Forelimb muscle (tissue), 1 donor: Measurements from ENCODE around the gene BRINP1. TPM values are rescaled to one million over a fixed set of nuclear protein-coding genes. Genes with fewer than 3 reads are reported as not detected.
A peak's percentile ranks its signal among the peaks of the same experiment; 100 is the strongest.

ENCODE experiments used
- DNase-seq: peaks from one replicate; pipeline ENCODE4 v3.0.0-alpha.2; 2013; ENCODE audit warnings: low read depth
- polyA plus RNA-seq: library from polyadenylated mRNA; unstranded; fragments of 120-200 nt; gene quantifications from one replicate; pipeline ENCODE4 v1.2.1, GENCODE V29; 2013; ENCODE audit not compliant: insufficient read length

The BRINP1 gene
- polyA plus RNA-seq, 1 donor, result 0.11 TPM

- DNase-seq, result no peak
Measured at GRCh38 chr9:119282476-119283077, 86.7 kb downstream of the BRINP1 start.

DNA sequence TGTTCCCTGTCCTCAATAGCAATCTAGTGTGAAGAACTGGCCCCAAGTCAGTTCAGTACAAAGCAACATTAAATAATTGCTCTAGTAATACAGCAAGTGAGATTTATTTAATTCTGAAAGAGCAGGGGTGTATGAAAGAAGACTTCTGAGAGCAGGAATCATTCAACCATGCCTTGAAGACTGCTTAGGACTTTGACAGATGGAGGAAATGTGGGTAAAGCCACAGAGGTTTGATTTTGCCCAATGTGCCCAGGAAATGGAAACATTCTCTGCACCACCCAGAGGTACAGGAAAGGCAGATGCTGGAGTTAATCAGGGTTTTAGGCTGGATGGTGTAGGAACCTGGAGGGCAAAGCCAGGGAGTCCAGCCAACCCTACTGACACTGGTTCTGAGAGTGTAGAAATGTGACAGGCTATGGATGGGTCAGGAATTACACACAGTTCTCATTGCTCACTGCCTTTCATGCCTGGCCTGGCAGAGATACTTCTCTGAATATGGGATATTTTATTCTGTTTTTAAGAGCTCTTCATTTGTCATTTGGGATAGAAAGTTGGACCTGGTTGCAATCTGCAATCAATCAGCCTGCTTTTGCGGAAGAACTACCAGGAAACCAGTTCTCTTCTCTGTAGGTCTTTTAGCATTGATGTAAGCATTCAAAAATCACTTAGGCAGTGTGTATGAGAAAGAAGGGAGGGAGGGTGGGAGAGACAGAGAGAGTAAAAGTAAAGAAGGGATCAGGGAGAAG lies 88.3 kb downstream of the BRINP1 start:
- no peak for DNase-seq

- no peak for DNase-seq
Measured at GRCh38 chr9:119278171-119278570, 91.1 kb downstream of the BRINP1 start.

GRCh38 chr9:119273984-119274665 lies 95.1 kb downstream of the BRINP1 start:
- DNase-seq, result no peak

GRCh38 chr9:119273325-119273904 lies 95.8 kb downstream of the BRINP1 start:
- DNase-seq, result no peak

DNA sequence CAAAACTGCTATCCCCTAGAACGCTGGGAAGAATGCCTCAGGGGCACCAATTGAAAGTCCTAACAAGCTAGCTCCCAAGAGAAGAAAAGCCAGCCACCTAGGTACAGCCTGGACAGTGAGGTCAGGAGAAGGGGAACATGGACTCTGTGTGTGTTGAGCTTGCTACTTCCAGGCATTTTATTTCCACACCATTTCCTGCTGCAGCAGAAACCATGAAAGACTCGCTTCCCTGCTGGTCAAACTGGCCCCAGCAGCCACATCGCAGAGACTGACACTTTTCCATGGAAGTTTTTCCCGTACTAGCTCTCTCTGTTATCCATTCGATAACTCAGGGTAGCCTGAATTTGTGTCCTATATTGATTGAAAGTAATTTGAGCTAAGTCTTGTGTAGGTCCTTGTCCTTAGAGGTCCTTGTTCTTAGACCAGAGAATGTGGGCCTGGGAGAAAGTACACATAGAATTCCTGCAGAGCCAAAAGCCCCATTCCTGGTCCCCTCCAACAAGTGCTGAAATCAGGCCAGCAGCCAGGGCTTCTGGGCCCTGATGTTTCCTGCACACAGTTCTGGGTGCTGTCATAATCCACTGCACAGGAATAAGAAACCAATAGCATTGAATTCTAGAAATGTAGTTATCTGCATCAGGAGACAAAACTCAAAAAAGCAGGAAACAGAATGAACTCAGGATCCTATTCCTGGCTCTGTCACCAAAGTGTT lies 96.6 kb downstream of the BRINP1 start:
- no peak for DNase-seq

GRCh38 chr9:119268985-119269384 lies 100.2 kb downstream of the BRINP1 start:
- no peak for DNase-seq

DNA sequence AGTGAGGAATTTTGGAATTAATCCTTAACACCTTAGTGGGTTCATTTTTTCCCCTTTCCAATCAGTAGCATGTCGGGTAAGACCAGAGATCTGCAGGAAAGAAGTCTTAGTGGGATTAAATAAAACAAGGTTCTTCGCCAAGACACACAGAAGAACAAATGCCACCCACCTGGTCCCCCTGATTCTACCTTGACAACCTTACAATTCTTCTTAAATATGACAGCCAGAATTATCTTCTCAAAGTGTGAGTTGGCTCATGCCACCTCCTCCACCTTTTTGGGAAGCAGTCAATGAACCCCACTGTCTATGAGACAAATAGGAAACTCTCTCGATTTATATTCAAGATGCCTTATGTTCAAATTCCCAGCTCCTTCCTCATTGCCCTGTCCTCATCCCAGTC lies 105.1 kb downstream of the BRINP1 start:
- no peak for DNase-seq

- DNase-seq, result no peak
Measured at GRCh38 chr9:119257592-119257991, 111.6 kb downstream of the BRINP1 start.

DNA sequence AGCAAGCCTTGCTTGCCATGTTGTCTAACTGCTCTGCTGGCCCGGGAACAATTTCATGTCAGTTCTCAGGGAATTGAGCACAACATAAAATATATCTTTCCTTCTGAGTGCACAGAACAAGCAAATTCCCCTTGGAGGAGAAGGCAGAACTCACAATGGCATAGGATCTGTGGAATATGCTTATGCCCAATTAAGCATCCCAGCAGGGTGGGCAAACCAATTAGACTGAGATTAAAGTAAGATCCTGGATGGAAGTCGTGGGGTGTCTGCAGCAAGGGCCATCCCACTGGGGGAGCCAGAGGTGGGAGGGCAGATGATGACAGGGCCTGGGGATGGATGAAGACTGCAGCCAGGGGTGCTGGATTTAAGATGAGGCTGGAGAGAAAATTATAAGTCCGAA lies 114.1 kb downstream of the BRINP1 start:
- DNase-seq, result no peak

DNA sequence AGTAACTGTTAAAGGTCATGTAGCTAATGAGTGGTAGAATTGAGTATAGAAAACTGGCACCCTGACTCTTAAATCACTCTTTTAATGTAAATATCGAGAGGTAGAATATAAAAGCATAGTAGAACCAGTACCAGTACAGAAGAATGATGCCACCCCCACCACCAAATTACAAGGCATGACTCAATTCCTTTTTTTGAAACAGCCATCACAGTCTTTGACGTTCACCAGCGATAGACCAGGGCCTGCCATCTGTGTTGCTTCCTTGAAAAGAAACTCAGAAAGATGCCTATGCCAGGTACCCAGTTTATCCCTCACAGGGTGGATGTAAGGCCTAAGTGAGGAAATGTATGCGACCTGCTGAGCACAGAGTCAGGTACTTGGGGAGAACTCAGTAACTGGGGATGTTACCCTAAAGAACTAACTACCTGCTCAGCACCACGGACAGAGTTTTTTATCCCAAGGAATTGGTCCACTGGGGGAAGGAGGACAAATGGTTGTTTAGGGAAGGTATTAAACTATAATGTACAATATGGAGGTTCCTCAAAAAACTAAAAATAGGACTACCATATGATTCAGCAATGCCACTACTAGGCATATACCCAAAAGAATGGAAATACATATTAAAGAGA lies 116.5 kb downstream of the BRINP1 start:
- DNase-seq, result no peak

- no peak for DNase-seq
Measured at GRCh38 chr9:119251936-119252335, 117.3 kb downstream of the BRINP1 start.

GRCh38 chr9:119250730-119251129 lies 118.5 kb downstream of the BRINP1 start:
- no peak for DNase-seq

GRCh38 chr9:119240546-119240945 lies 128.7 kb downstream of the BRINP1 start:
- DNase-seq, result no peak

- DNase-seq, result no peak
Measured at GRCh38 chr9:119234636-119235035, 134.6 kb downstream of the BRINP1 start.

GRCh38 chr9:119227422-119227821 lies 141.8 kb downstream of the BRINP1 start:
- no peak for DNase-seq

GRCh38 chr9:119224431-119224830 lies 144.8 kb downstream of the BRINP1 start:
- no peak for DNase-seq

DNA sequence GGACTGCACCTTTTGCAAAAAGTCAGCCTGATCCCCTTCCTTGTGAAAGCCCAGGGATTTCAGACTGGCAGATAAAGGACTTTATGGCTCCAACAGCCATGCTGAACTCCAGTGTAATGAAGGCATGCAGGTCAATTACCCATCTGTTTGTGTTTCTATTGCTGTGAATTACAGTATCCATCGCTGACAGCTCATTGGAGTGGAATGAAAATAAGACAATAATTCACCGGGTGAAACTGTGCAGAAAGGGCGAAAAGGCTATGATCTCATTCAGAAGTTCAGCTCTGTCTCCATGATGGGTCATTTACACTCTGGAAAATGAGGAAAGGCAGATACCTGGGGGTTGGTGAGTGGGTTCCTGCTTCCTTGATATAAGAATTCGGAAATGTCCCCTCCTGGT lies 148.0 kb downstream of the BRINP1 start:
- no peak for DNase-seq

DNA sequence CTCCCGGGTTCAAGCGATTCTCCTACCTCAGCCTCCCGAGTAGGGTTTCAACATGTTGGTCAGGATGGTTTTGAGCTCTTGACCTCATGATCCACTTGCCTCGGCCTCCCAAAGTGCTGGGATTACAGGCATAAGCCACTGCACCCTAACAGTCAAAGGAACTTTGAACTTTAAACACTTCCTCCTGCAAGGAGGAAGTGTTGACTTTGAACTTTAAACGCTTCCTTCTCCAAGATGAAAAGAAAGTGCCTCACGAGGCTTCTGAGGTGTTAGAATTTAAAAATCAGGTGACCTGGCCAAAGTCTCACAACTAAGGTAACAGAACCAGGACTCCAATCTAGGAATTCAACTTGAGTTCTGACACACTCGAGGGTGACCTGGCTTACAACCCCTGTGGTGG lies 150.9 kb downstream of the BRINP1 start:
- DNase-seq, result no peak

GRCh38 chr9:119216651-119217331 lies 152.4 kb downstream of the BRINP1 start:
- DNase-seq, result peak; percentile 61

DNA sequence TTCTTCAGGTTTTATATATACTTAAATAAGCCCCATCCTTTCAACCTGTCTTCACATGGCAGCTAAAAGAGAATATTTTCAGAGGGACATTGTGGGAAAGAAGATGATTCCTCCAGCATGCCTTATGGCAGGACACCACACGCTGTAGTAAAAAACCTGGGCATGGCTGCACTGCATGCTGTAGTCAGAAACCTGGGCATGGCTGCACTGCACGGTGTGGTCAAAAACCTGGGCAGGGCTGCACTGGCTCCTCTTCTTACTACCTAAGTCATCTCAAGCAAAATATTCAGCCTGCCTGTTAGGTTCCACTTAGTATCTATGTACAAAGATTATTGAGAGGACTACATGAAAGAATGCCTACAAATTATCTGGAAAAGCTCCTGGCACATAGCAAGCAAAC lies 153.6 kb downstream of the BRINP1 start:
- DNase-seq, result no peak
